Mesangial cell (primary cell): ENCODE results near the gene SMAGP. TPM values are rescaled to one million over a fixed set of nuclear protein-coding genes. Genes with fewer than 3 reads are reported as not detected.

Source experiments
- total RNA-seq: library from RNA; depleted of rRNA; stranded (reverse); fragments of >200 nt; gene quantifications from 2 replicates; pipeline ENCODE4 v1.2.3, GENCODE V29; 2015

SMAGP gene
- 24.0 and 25.9 TPM in 2 replicates for total RNA-seq

GRCh38 chr12:51270067-51270950, at the start of gene SMAGP:
SMAGP (minus strand) TSS chr12:51270415; CDS start chr12:51269278, 1,137 bp downstream.

GRCh38 chr12:51238510-51239334, 31.5 kb downstream of the SMAGP start, which contains the start of gene DAZAP2:
DAZAP2 (plus strand) TSS chr12:51238826; CDS start chr12:51238908, 82 bp downstream.

GRCh38 chr12:51217968-51218606, 52.1 kb downstream of the SMAGP start, which contains the start of gene POU6F1:
POU6F1 (minus strand) TSS chr12:51218062; CDS start chr12:51206836, 11,226 bp downstream.

Other genes with a start within 250 kb of the SMAGP start
- 19.9 and 30.3 TPM in 2 replicates for gene SLC11A2, start 244.0 kb downstream of the SMAGP start, total RNA-seq
- gene LETMD1, start 222.1 kb downstream of the SMAGP start, total RNA-seq, result 20.4 and 39.9 TPM in 2 replicates
- gene CSRNP2, start 186.8 kb downstream of the SMAGP start, total RNA-seq, result 19.5 and 20.9 TPM in 2 replicates
- 8.2 and 8.5 TPM in 2 replicates for gene TFCP2, start 97.3 kb downstream of the SMAGP start, total RNA-seq
- gene POU6F1, start 52.4 kb downstream of the SMAGP start, total RNA-seq, result 6.5 and 8.5 TPM in 2 replicates
- gene DAZAP2, start 31.6 kb downstream of the SMAGP start, total RNA-seq, result 242 and 371 TPM in 2 replicates
- gene BIN2, start 53.8 kb upstream of the SMAGP start, total RNA-seq, result not detected in 2 replicates
- not detected in 2 replicates for gene CELA1, start 76.3 kb upstream of the SMAGP start, total RNA-seq
- gene GALNT6, start 121.0 kb upstream of the SMAGP start, total RNA-seq, result 23.6 and 57.5 TPM in 2 replicates
- gene SLC4A8, start 154.4 kb upstream of the SMAGP start, total RNA-seq, result 1.1 and 1.3 TPM in 2 replicates